K562 (cell line): Measurements from ENCODE around the gene MUSK. TPM values are rescaled to one million over a fixed set of nuclear protein-coding genes. Genes with fewer than 3 reads are reported as not detected.

Source experiments
- ATAC-seq: fragments of 200-7000 bp; cut with Tn5 transposase; 3 replicates; pipeline ENCODE4 v1.9.1; 2020; ENCODE audit warnings: moderate library complexity
- BruUV-seq: library from RNA; stranded (reverse); fragments of 400-500 nt; replicated peaks from 2 replicates; lab custom pipeline; 2021; lab: Mats Ljungman, UMichigan
- CTCF ChIA-PET: fragments of 300-600 bp; formaldehyde crosslinking; extraction: SDS; loops from one replicate; lab custom pipeline; 2021; ENCODE audit warnings: low intra/inter-chr PET ratio; lab: Yijun Ruan, JAX
- POLR2A ChIA-PET: fragments of 300-600, 350-650 bp; sonication (Branson Sonifier 250); formaldehyde crosslinking; extraction: SDS; loops from one replicate; lab custom pipeline; 2021; ENCODE audit warnings: antibody characterized with exemption, inconsistent platforms; lab: Yijun Ruan, JAX
- DNase-seq, 4 experiments: peaks; one replicate each; pipeline versions ENCODE4 v3.0.0 to v3.0.0-alpha.2; 2011 to 2018; ENCODE audit warnings: low spot score in 3 of 4, mixed read lengths in 3 of 4; ENCODE audit errors: extremely low read depth in 1 of 4
- FAIRE-seq: peaks from 2 replicates; lab custom pipeline; 2011; peaks lifted over from hg19 to GRCh38; lab: Jason Lieb, UNC
- H2AFZ ChIP-seq: 2 replicates; pipeline ENCODE4 v1.6.0; 2011; ENCODE audit warnings: low read depth, low read length, control low read depth, inconsistent platforms
- H3K27ac ChIP-seq: fragments of 200-600 bp; 3 replicates; pipeline ENCODE4 v1.8.0; 2011; ENCODE audit warnings: low read depth, mild to moderate bottlenecking, control low read depth, inconsistent platforms, low read length, moderate library complexity, mixed read lengths; ENCODE audit errors: extremely low read depth
- H3K27me3 ChIP-seq, 2 experiments: fragments of 300-600 bp in 1 of 2; 2 replicates in 1 of 2; 3 replicates in 1 of 2; pipeline versions ENCODE4 v1.6.0 to v1.8.0; 2011; ENCODE audit warnings: inconsistent platforms in 2 of 2, low read length in 2 of 2, mild to moderate bottlenecking in 1 of 2, mixed read lengths in 1 of 2, moderate library complexity in 1 of 2; ENCODE audit not compliant: control insufficient read depth in 2 of 2, insufficient read depth in 2 of 2
- H3K36me3 ChIP-seq: fragments of 300-600 bp; 3 replicates; pipeline ENCODE4 v1.8.0; 2011; ENCODE audit warnings: mild to moderate bottlenecking, low read length, inconsistent platforms; ENCODE audit not compliant: control insufficient read depth, insufficient read depth
- H3K4me1 ChIP-seq, 2 experiments: fragments of 200-600 bp in 1 of 2; replicated peaks in 1 of 2; 2 replicates in 1 of 2; 3 replicates in 1 of 2; pipeline versions ENCODE4 v1.5.1 to v1.8.0; 2011; ENCODE audit warnings: inconsistent platforms in 2 of 2, low read length in 2 of 2, mild to moderate bottlenecking in 1 of 2, mixed read lengths in 1 of 2, moderate library complexity in 1 of 2; ENCODE audit not compliant: control insufficient read depth in 2 of 2, insufficient read depth in 2 of 2
- H3K4me2 ChIP-seq: 2 replicates; pipeline ENCODE4 v1.6.1; 2011; ENCODE audit warnings: low read length, control low read depth, inconsistent platforms, mixed read lengths; ENCODE audit not compliant: insufficient read depth
- H3K4me3 ChIP-seq: fragments of 200-600 bp; sonication (generic), shearing (Covaris generic); 2 replicates; pipeline ENCODE4 v1.5.1; 2016; ENCODE audit warnings: control low read depth, inconsistent platforms
- H3K79me2 ChIP-seq: fragments of 200-600 bp; 3 replicates; pipeline ENCODE4 v1.8.0; 2011; ENCODE audit warnings: low read length, inconsistent platforms; ENCODE audit not compliant: control insufficient read depth, insufficient read depth
- H3K9ac ChIP-seq, 2 experiments: 2 replicates each; pipeline versions ENCODE4 v1.6.0 to v1.6.1; 2011; ENCODE audit warnings: low read depth in 2 of 2, low read length in 2 of 2, control low read depth in 1 of 2, inconsistent platforms in 1 of 2, mild to moderate bottlenecking in 1 of 2, mixed read lengths in 1 of 2; ENCODE audit not compliant: insufficient read depth in 1 of 2
- H3K9me1 ChIP-seq: one replicate; pipeline ENCODE4 v1.6.0; 2011; ENCODE audit warnings: inconsistent platforms, mild to moderate bottlenecking, low read length, moderate library complexity; ENCODE audit not compliant: control insufficient read depth, insufficient read depth
- H3K9me3 ChIP-seq: replicated peaks from 2 replicates; pipeline ENCODE4 v1.5.1; 2011; ENCODE audit warnings: low read depth, low read length, inconsistent platforms; ENCODE audit not compliant: control insufficient read depth, insufficient read depth
- H4K20me1 ChIP-seq: replicated peaks from 2 replicates; pipeline ENCODE4 v1.6.1; 2011; ENCODE audit warnings: low read length, inconsistent platforms, mixed read lengths; ENCODE audit not compliant: control insufficient read depth, insufficient read depth
- ELF4 ChIP-seq: fragments of 450-650 bp; formaldehyde crosslinking; IDR thresholded peaks from 2 replicates; pipeline ENCODE4 v1.4.0; 2022; ENCODE audit warnings: missing genetic modification characterization
- ETV5 ChIP-seq: sonication (generic); formaldehyde crosslinking; IDR thresholded peaks from 2 replicates; pipeline ENCODE4 v1.4.0; 2020; ENCODE audit warnings: low read depth, mild to moderate bottlenecking, missing genetic modification reagents
- ILF3 ChIP-seq: fragments of 450-650 bp; IDR thresholded peaks from 2 replicates; pipeline ENCODE4 v1.6.1; 2018; ENCODE audit warnings: antibody characterized with exemption, mild to moderate bottlenecking, moderate library complexity, borderline replicate concordance
- MCM7 ChIP-seq, 2 experiments: fragments of 450-650 bp; IDR thresholded peaks; 2 replicates each; pipeline ENCODE4 v1.6.1; 2016 to 2018
- RBM17 ChIP-seq: fragments of 200-400 bp; formaldehyde crosslinking; IDR thresholded peaks from 2 replicates; pipeline ENCODE4 v1.6.1; 2017; ENCODE audit warnings: low read depth, mild to moderate bottlenecking, low read length, borderline replicate concordance
- SRSF7 ChIP-seq: fragments of 200-400 bp; formaldehyde crosslinking; optimal IDR thresholded peaks from 2 replicates; pipeline ENCODE3; 2017; ENCODE audit warnings: mild to moderate bottlenecking, low read depth, low read length
- THRAP3 ChIP-seq: fragments of 450-650 bp; IDR thresholded peaks from 2 replicates; pipeline ENCODE4 v1.6.1; 2016; ENCODE audit warnings: mild to moderate bottlenecking, inconsistent platforms, borderline replicate concordance
- ZC3H11A ChIP-seq: IDR thresholded peaks from 2 replicates; pipeline ENCODE4 v1.6.1; 2012; ENCODE audit warnings: low read depth, low read length, improper control_type of control experiment
- ZKSCAN8 ChIP-seq: fragments of 200-800 bp; sonication (Bioruptor generic); IDR thresholded peaks from 2 replicates; pipeline ENCODE4 v1.6.1; 2016; ENCODE audit warnings: missing genetic modification characterization, missing compliant biosample characterization
- WGBS: fragments of 100-300 bp; shearing (Covaris generic); methylation state at CpG from one replicate; pipeline ENCODE4 v1.1.6; 2016; ENCODE audit warnings: low coverage, mixed read lengths; ENCODE audit not compliant: insufficient coverage; ENCODE audit errors: missing lambda C conversion rate; 5-methylcytosine and 5-hydroxymethylcytosine counted together
- in situ Hi-C: fragments of 300-500 bp; cut with MboI; formaldehyde crosslinking; loops from 4 replicates; pipeline ENCODE4 v1.15.0; 2018; ENCODE audit warnings: inconsistent platforms, mixed read lengths
- intact Hi-C: fragments of 100-400 bp; cut with micrococcal nuclease; formaldehyde crosslinking; loops from 2 replicates; pipeline ENCODE4 v1.14.2; 2022
- polyA plus RNA-seq, 8 experiments: library from polyadenylated mRNA; depleted of rRNA in 4 of 8; stranded (reverse) in 5 of 8; unstranded in 3 of 8; fragments of >200 nt; fragmentation: Nextera tagmentation in 2 of 8; fragmentation: Illumina TruSeq in 1 of 8; extraction: Ambion mirVana in 2 of 8; extraction: Trizol in 1 of 8; gene quantifications; 2 replicates each; pipeline versions ENCODE4 v1.2.1 to v1.2.3, GENCODE V29; 2011 to 2014; ENCODE audit warnings: inconsistent platforms in 1 of 8, missing spikeins in 1 of 8
- total RNA-seq, 7 experiments: library from RNA; depleted of rRNA in 6 of 7; stranded (reverse); fragments of >200 nt in 6 of 7; fragmentation: Illumina TruSeq in 2 of 7; extraction: Trizol in 2 of 7; gene quantifications; 2 replicates each; pipeline versions ENCODE4 v1.2.1 to v1.2.3, GENCODE V29; 2011 to 2021; ENCODE audit warnings: low replicate concordance in 1 of 7
- TF ChIP-seq, protein P1 (sequence below): fragments of 250-450 bp; sonication (Bioruptor Pico); IDR thresholded peaks from 2 replicates; pipeline ENCODE4 v1.5.0; 2020; ENCODE audit warnings: mild to moderate bottlenecking, borderline replicate concordance

Gene MUSK
- total and polyA plus RNA-seq, 9 of the 15 experiments (the other 6 are each of a cell fraction or from before 2014, with no cell fraction given) = not detected

DNA sequence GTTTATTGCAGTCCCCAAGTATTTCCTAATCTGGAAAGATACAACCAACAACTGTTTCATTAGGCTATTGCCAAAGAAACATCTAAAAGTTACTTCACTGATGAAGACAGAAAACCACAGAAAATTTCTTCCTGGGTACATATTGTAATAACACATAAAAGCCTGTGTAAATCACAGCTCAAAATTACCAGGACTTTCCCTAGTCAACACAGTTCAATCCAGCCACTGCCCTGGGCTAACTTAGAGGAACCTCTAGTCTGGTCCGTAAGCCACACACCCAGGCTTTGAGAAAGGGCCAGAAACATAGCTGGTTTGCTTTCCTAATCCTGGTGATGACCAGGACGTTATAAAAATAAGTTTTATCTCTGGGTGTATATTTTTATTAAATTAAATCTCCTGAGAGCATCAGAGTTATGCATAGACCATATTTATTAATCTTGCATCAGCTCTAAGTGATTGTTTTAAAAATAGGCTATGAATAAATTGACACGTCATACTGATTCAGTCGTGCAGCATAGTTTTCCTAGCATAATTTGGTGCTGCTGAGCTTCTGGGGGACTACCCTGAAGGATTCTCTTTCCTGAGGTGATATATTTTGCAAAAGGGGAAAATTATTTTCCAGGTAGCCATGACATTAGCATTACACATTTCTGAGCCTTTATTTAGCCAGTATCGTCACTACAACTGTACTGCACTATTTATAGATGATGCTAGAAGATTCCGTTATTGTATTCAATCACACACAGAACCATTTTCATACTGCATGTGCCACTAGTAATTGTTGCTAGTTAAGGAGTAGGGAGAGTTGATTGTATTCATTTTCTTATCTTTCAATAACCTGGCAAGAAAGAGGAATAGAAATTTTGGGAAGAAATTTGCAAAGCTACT, 12.6 kb upstream of the MUSK start (continued):
- TF ChIP-seq ILF3 = no peak
- no peak for TF ChIP-seq THRAP3
- TF ChIP-seq, protein P1, sequence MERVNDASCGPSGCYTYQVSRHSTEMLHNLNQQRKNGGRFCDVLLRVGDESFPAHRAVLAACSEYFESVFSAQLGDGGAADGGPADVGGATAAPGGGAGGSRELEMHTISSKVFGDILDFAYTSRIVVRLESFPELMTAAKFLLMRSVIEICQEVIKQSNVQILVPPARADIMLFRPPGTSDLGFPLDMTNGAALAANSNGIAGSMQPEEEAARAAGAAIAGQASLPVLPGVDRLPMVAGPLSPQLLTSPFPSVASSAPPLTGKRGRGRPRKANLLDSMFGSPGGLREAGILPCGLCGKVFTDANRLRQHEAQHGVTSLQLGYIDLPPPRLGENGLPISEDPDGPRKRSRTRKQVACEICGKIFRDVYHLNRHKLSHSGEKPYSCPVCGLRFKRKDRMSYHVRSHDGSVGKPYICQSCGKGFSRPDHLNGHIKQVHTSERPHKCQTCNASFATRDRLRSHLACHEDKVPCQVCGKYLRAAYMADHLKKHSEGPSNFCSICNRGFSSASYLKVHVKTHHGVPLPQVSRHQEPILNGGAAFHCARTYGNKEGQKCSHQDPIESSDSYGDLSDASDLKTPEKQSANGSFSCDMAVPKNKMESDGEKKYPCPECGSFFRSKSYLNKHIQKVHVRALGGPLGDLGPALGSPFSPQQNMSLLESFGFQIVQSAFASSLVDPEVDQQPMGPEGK = no peak
- no peak for TF ChIP-seq ZC3H11A
- no peak for TF ChIP-seq RBM17
- no peak for TF ChIP-seq SRSF7
- no peak for TF ChIP-seq ELF4 (CRISPR knock-in tag)

DNA sequence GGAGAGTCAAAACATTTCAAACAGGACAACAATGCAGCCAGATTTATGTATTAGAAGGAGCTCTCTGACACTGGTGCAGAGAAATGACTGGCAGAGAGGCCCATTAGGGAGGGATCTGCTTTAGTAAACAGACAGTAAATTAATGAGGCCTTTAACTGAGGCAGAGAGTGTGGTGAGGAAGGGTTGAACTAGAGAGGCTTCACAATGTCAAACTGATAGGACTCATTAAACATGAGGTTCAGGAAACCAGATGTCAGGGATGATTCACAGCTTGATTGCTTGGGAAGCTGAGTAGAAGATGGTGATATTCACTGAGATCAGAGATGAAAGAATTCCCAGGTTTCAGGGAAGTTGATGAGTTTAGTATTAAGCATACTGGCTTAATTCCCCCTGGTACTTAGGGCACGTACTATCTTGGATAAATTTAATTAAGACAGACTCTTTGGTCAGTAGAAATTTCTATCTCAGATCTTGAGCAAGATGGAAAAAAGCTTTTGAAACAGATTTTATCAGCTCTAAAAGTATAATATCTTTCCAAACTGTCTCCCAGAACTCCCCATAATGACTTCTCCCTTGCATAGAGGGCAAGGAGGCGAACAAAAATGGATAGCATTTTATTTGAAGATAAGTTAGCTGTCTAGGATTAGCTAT, 8.6 kb upstream of the MUSK start:
- WGBS = 0% methylated on average over 2 of the region's 2 CpGs
- POLR2A ChIA-PET = no interaction called here
- CTCF ChIA-PET = no interaction called here
- Histone ChIP-seq H3K4me1 (no peaks in the 10 kb centered on the region), H4K20me1 (no peaks in the 10 kb centered on the region), H3K9ac (no peak overlapping the region), H3K4me3 (no peak overlapping the region), H3K27ac (no peak overlapping the region), H3K9me1 (no peaks in the 10 kb centered on the region), H3K4me2 (no peak overlapping the region), H3K27me3 (no peaks in the 10 kb centered on the region), H3K79me2 (no peaks in the 10 kb centered on the region), H3K36me3 (no peaks in the 10 kb centered on the region), H2AFZ (no peak overlapping the region), H3K9me3 (no peaks in the 10 kb centered on the region)
- no TSS peak for BruUV-seq
- intact Hi-C loops = no loop called here
- no peak for FAIRE-seq
- no peak for ATAC-seq
- no peak for DNase-seq
- in situ Hi-C loops = no loop called here
- TF ChIP-seq ZKSCAN8 (no peak), ETV5 (CRISPR knock-in tag) (no peak), MCM7 (IDR thresholded peaks at IDR 0.05) (no peak)
